HG03442 (cell line): ENCODE measurements around the gene SNTA1.
A peak's percentile ranks its signal among the peaks of the same experiment; 100 is the strongest.
"Not testable (repeated sequence)": the region's sequence is repeated elsewhere in the genome, so short reads cannot be mapped to it uniquely, and the experiment has no call there.

Source experiments
- ATAC-seq: cut with Tn5 transposase; IDR thresholded peaks from one replicate; pipeline ENCODE4 v1.9.1; 2021; ENCODE audit warnings: mild to moderate bottlenecking, moderate library complexity; ENCODE audit not compliant: unreplicated experiment

SNTA1 gene

DNA sequence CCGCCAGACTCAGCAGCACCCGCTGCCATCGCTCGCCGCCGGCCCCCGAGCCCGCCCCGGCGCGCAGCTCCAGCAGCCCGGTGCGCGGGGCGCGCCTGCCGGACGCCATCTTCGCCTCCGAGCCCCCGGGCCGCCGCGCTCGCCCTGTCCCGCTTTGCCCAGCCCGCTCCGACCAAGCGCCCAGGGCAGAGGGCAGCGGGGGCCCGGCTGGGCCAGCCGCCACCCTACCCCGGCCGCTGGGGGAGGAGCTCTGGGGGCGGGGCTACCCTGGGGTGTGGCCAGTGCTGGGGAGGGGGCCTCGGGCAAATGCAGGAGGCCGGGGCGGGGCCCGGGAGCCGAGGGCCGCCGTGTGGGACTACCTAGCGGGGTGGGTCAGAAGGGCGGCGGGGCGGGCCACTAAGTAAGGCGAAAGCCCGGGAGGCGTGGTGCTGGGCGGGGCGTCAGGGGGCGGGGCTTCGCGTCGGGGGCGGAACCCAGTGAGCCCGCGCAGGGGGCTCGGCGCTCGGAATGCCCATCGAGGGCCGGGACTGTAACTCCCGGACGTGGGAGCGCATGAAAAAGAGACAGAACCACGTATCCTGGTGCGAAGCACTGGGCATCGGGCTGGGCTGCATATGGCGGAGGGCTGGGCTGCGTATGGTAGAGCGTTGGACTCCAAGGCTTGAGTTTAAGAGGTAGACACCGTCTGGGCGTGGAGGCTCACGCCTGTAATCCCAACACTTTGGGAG, at the start of gene SNTA1:
Gene SNTA1, minus strand, starts transcription at position 252 of the 728 bp plus-strand sequence. Its CDS starts 143 bp downstream, at position 109.
- ATAC-seq, result peak; percentile 75

DNA sequence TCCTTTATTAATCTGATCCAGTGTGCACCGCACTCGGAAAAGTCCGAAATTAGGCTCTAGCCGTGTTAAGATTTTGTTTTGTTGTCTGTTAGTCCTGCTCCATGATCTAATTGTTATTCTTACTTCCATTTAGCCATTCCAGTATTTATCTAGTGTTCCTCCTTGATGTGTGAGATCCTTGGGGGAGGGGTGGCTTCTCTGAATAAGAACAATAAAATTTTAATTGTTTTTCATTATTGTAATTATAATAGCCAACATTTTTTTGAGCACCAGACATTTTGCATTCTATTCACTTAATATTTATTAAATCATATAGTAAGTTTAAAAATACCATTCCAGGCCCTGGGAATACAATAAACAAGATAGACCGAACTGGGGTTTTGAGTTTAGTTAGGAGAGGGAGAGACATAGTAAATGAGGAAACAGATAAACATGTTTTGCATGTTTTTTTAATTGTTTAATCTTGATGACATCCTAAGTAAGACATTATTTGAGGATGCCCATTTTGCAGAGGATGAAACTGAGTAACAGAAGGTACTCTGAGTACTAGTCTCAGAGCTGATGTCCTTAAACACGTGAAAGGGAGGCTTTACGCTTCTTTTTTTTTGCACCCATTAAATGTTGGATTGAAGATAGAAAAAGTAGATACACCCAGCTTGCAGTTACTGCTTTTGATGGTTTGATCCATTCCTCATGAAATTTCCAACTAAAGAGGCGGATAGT, 47.5 kb upstream of the SNTA1 start:
- no peak for ATAC-seq

DNA sequence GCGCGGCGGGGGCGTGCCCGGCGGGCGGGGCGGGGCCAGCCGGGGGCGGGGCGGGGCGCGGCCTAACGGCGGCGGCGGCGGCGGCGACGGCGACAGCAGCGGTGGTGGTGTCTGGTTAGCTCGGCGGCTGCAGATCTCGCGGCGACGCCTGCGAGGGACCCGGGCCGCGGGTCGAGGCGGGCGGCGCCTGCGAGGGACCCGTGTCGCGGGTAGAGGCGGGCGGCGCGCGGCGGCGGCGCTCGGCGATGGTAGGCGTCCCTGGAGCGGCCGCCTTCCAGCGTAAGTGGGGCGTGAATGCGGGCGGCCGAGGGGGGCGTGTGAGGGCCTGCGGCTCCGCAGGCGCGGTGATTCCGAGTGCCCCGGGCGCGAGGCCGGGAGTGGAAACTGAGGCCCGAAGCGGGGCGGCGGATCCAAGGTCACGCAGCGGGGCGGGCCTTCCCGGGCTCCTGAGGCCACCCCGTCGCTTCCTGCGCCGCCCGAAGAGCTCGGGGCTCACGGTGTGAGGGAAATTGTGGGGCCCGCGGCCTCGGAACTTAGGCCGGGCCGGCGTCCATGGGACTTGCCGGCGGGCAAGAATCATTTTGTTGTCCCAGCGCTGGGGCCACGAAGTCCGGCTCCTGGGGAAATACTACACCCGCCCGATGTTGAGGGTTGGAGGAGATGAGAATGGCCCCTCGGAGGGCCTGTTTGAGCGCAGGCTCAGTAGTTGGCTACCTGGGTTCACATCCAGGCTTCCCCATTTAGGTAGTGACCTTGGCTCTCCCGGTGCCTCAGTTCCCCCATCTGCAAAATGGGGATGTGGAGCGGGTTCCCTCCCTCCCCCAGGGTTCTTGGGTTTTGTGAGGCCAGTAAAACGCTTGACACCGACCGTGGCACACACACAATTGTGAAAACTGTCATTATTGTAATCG, 46.7 kb upstream of the SNTA1 start, which contains the start of gene CBFA2T2:
Gene CBFA2T2, plus strand, starts transcription at position 74 of the 911 bp plus-strand sequence. Its CDS starts 172 bp downstream, at position 246.
- ATAC-seq, result no peak

DNA sequence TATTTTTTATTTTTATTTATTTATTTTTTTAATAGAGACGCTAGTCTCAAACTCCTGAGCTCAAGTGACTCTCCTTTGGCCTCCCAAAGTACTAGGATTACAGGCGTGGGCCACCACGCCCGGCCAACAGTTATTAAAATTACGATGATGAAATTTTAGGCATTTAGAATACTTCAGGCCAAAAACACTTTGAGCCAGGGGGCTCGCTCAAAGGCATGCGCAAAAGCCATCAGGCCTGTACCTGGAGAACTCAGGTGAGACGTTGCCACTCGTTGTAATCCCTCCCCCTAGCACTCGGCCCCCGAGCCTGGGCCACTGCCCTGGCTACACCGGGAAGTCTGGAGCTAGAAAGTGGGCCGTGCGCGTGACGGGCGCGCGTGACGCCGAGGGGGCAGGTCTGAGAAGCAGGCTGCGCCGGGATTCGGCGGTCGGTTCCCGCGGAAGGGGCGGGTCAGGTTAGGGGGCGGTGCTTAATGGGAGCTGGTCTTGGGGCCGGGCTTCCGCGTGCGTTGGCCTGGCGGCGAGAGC, 46.0 kb upstream of the SNTA1 start:
- ATAC-seq, result peak; percentile 91

DNA sequence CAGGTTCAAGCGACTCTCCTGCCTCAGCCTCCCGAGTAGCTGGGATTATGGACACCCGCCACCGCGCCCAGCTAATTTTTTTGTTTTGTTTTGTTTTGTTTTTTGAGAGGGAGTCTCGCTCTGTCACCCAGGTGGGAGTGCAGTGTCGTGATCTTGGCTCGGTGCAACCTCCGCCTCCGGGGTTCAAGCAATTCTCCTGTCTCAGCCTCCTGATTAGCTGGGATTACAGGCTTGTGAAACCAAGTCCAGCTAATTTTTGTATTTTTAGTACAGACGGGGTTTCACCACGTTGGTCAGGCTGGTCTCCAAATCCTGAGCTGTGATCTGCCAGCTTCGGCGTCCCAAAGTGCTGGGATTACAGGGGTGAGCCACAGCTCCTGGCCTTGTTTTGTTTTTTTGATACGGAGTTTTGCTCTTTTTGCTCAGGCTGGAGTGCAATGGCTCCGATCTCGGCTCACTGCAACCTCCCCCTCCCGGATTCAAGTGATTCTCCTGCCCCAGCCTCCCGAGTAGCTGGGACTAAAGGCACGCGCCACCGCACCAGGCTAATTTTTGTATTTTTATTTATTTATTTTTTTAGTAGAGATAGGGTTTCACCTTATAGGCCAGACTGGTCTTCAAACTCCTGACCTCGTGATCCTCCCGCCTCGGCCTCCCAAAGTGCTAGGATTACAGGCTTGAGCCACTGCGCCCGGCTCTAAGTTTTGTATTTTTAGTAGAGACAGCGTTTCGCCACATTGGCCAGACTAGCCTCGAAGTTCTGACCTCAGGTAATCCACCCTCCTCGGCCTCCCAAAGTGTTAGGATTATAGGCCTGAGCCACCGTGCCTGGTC, 45.3 kb upstream of the SNTA1 start:
- not testable (repeated sequence) for ATAC-seq

DNA sequence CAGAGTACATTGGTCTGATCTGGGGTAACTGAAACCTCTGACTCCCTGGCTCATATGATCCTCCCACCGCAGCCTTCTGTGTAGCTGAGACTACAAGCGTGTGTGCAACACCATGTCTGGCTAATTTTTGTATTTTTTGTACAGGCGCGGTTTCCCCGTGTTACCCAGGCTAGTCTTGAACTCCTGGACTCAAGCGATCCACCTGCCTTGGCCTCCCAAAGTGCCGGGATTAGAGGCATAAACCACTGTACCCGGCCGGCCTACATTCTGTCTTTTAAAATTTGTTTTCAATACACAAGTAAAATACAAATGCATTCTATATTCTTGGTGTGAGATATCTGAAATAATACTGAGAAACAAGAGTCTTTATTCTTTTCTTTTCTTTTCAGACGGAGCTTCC, 44.6 kb upstream of the SNTA1 start:
- no peak for ATAC-seq

DNA sequence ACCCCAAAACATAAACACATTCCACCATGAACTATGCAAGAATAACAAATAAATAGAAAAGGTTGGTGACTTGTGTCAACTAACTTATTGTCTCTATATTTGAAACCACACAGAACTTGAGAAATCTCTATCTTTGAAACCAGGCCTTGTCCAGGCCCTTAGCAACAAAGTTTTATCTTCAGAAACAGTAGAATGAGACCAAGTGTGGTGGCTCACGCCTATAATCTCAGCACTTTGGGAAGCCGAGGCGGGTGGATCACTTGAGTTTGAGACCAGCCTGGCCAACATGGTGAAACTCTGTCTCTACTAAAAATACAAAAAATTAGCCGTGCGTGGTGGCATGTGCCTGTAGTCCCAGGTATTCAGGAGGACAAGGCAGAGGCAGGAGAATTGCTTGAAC, 39.6 kb upstream of the SNTA1 start:
- ATAC-seq, result not testable (repeated sequence)

DNA sequence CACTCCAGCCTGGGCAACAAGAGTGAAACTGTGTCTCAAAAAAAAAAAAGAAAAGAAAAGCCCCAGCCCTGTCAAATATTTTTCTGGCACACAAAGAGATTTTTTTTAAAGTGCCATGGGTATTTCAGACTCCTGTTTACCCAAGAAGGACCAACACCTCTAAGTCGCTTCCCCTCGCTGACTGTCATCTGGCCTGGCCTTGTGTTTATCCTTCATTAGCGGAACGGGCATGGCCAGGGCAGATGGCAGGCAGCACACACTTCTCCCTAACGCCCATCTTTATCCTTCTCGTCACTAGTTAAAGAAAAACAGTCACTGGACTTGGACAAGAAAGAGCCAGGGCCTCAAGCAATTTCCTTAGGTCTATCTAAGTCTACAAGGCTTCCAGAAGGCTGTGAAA, 39.0 kb upstream of the SNTA1 start:
- ATAC-seq, result no peak

DNA sequence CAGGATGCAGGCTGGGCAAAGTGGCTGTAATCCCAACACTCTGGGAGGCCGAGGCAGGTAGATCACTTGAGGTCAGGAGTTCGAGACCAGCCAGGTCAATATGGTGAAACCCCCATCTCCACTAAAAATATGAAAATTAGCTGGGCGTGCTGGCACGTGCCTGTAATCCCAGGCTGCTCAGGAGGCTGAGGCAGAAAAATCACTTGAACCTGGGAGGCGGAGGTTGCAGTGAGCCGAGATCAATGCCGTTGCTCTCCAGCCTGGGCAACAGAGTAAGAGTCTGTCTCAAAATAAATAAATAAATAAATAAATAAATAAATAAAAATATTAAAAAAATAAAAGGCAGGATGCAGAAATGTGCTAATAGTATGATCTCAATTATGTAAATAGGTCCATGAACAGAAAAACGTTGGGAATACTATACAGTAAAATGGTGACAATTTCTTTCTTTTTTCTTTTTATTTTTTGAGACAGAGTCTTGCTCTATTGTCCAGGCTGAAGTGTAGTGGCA, 37.9 kb upstream of the SNTA1 start:
- ATAC-seq, result no peak

DNA sequence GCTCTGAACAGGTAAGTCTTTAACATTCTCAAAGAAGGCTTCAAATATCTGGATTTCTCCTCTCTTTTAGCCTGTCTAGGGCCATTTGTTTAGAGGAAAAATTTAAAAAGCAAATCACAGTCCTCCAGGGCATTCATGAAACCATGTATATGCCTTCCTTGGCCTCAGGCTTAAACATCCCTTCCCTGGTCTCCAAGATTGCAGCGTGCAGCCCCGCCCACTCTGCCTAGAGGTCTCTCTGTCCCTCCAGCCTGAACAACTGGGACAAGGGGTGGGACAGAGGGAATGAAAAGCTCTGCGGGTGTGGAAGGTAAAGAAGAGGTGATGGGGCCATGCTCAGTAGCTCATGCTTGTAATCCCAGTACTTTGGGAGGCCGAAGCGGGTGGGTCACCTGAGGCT, 36.5 kb upstream of the SNTA1 start:
- no peak for ATAC-seq

DNA sequence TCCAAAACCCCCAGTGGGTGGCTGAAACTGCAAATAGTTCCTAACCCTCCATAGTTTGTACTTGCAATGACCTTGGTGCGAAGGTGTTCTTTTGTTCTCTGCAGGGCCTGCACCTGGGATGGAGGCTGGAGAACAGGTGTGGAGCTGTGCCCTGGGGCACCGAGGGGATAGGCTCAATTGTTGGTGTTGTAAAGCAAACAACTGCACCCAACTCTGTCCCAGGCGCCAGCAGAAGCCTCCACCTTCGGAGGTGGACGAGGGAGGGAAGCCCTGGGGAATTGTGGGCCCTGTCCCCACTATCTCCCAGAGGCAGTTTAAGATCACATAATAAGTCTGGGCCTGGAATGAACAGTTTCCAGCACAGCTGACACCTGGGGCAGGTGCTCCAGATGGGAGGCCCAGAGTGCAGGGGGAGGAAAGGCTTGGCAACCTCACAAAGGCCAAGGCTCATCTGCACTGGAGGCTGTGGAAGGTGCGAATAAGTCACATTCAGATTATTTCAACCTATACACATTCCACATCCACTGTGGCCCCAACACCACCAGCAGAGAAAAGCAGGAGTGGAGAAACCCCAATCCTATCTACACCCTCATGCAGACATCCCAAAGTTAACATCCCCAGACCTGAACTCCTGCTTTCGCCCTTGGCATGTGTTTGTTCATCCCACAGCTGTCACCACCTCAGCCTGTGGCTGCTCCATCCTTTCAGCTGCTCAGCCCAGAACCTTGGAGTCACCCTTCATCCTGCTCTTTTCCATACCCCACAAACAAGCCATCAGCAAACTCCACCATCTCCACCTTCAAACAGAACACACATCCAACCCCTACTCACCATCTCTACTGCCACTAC, 34.0 kb upstream of the SNTA1 start:
- ATAC-seq, result no peak

DNA sequence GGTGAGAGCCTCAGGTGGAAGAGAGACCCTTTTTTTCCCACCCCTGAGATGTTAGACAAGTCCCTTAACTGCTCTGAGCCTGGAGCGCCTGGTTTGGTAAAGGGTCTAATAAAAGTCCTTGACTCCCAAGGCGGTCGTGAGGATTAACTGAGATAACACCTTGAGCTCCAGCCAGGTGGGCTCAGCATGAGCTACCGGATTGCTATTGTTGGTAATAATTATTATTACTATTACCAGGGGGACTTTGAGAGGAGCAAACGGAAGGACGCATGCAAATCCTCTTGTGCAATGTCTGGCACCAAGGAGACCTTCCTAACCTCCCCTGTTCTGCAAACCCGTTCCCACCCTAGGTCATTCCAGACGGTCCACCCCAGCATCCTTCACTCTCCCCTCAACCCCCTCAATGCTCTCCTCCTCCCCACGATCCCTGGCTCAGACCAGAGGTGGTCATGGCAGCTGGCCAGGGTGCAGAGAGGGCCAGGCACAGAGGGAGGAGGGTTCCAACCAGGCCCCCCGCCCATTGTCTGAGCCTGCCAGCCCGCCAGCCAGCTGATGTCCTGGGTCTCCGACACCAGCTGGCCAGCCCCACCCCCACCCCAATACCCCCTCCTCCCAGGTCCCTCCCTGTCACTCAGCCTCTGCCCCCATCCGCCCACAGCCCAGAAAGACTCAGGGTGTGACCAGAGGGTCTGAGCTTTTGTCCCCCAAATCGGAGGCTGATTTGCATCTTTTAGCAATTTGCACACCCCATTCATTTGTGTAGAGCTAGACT, 32.0 kb upstream of the SNTA1 start:
- ATAC-seq, result no peak

DNA sequence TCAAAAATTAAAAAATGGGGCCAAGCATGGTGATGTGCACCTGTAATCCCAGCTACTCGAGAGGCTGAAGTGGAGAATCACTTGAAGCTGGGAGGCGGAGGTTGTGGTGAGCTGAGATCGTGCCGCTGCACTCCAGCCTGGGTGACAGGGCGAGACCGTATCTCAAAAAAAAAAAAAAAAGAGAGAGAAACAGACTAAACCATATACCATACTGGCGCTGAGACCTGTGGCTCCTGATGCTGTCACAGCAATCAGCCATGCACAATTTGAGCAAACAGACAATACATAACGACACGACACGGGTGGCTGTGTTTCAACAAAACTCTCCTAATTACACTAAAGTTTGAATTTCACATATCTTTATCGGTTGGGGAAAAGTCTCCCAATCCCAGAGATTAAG, 31.4 kb upstream of the SNTA1 start:
- ATAC-seq, result no peak

DNA sequence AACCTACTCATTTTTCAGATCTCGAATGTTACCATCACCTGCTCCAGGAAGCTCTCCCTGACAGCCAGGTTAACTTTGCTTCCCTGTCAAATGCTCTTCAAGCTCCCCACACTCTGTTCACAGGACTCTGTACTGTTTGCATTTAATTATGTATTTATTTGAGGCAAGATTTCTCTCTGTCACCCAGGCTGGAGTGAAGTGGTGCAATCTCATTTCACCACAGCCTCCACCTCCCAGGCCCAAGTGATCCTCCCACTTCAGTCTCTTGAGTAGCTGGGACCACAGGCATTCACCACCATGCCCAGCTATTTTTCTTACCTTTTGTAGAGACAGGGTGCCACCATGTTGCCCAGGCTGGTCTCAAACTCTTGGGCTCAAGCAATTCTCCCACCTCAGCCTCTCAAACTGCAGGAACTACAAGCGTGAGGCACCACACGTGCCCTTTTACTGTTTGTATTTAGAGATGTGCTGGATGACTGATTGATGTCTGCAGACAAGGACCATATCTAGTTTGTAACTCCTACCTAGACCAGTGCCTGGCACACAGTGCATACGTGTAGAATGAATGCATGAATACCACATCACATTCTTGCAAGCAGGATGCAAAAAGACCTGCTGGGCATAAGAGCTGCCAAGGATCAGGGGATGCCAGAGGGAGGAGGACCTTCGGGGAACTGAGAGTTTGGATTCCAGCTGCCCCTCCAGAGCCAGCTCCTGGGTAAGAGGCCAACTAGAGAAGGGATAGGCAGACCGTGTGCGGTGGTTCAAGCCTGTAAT, 30.7 kb upstream of the SNTA1 start:
- ATAC-seq, result no peak

DNA sequence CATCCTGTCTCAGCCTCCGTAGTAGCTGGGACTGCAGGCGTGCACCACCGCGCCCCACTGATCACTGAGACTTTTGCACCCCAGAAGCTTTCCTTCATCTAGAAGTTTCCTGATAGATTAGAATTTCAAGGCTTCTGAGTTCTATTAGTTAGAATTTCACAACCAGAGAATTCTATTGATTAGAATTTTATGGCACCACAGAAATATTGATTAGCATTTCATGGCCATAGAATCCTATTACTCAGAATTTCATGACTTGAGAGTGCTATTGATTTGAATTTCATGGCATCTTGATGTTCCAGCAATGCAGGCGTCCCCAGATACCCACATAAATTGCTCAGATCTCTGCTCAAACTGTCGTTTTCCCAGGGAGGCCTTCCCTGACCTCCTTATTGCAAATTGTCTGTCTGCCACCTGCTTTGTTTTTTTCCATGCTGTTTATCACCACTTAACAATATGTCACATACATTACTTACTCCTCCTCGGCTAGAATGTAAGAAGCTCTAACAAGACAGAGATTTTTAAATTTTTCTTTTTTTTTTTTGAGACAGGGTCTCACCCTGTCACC, 29.4 kb upstream of the SNTA1 start:
- no peak for ATAC-seq

DNA sequence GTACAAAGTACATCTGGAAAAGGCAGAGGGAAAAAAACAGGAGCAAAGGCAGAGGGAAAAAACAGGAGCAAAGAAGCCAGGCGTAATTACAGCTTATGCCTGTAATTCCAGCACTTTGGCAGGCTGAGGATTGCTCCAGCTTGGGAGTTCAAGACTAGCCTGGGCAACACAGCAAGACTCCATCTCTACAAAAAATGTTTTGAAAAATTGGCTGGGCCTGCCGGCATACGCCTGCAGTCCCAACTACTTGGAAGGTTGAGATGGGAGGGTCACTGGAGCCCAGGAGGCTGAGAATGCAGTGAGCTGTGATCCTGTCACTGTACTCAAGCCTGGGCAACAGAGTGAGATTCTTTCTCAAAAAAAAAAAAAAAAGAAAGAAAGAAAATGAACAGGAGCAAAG, 27.3 kb upstream of the SNTA1 start:
- no peak for ATAC-seq

DNA sequence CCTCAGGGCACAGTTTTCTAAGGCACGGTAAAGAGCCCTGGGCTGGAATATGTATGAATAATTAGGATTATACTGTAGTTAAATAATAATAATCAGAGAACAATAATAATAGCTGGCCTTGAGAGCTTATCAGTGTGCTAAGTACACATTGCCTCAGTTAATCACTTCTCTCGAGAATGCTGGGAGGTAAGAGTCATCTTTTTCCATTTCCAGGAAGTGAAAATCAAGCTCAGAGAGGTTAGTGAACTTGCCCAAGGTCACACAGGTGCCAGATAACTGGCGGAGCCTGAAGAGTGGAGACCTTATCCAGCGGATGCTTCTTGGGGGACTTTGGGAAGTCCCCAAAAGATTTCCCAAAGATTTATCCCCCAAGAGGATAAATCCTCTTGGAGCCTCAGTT, 26.9 kb upstream of the SNTA1 start:
- ATAC-seq, result no peak
